Lower leg skin (tissue), 3 donors: Measurements from ENCODE around the gene CDH10.

Source experiments
- POLR2A ChIP-seq, 2 donors: fragments of 450-650 bp; IDR thresholded peaks; one replicate each; pipeline ENCODE4 v1.6.1; 2016 to 2017; ENCODE audit warnings: antibody characterized with exemption in 2 of 2, mild to moderate bottlenecking in 1 of 2, moderate library complexity in 1 of 2
- TF ChIP-seq, protein P1 (sequence below), 3 donors: fragments of 450-650 bp; IDR thresholded peaks; one replicate each; pipeline ENCODE4 v1.5.1; 2016; ENCODE audit warnings: antibody characterized with exemption in 3 of 3, mild to moderate bottlenecking in 3 of 3, moderate library complexity in 2 of 3

DNA sequence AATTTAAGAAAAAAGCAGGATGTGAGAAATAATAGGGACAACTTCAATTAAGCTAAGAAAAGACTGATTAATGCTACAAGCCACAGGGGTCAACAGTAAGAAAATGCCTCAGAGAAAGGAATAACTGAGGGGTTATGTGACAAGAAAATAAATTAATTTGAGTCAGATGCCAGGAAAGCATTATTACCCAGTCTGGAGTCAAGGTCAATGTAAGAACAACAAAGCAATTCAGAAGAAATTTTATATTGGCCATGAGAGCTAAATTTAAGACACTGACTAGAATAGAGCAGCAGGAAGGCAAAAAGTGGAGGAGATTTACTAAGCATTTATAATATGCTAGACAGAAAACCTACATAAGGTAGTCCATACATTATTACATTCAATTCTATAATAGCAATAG lies 73.5 kb downstream of the CDH10 start:
- TF ChIP-seq, protein P1, sequence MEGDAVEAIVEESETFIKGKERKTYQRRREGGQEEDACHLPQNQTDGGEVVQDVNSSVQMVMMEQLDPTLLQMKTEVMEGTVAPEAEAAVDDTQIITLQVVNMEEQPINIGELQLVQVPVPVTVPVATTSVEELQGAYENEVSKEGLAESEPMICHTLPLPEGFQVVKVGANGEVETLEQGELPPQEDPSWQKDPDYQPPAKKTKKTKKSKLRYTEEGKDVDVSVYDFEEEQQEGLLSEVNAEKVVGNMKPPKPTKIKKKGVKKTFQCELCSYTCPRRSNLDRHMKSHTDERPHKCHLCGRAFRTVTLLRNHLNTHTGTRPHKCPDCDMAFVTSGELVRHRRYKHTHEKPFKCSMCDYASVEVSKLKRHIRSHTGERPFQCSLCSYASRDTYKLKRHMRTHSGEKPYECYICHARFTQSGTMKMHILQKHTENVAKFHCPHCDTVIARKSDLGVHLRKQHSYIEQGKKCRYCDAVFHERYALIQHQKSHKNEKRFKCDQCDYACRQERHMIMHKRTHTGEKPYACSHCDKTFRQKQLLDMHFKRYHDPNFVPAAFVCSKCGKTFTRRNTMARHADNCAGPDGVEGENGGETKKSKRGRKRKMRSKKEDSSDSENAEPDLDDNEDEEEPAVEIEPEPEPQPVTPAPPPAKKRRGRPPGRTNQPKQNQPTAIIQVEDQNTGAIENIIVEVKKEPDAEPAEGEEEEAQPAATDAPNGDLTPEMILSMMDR (IDR thresholded peaks at IDR 0.05), result no peak
- no peak for TF ChIP-seq POLR2A (IDR thresholded peaks at IDR 0.05)
